Measurements from ENCODE around the gene RASSF1. TPM values are rescaled to one million over a fixed set of nuclear protein-coding genes. Genes with fewer than 3 reads are reported as not detected.

The RASSF1 gene
- total and polyA plus RNA-seq, 2 of the 13 experiments (the other 11 are each of a cell fraction or from before 2014, with no cell fraction given), result 10.2 to 27.5 TPM

- 0 out of 2 replicates have a peak, but pooled peaks have one; percentile 39 for TF ChIP-seq ZNF609 (CRISPR knock-in tag; IDR thresholded peaks at IDR 0.05; ENCODE audit: borderline replicate concordance)
- no peak for TF ChIP-seq ZNF570 (CRISPR knock-in tag; IDR thresholded peaks at IDR 0.05; ENCODE audit: borderline replicate concordance)
- peak; percentile 89 for TF ChIP-seq MXD4 (CRISPR knock-in tag; IDR thresholded peaks at IDR 0.05)
- TF ChIP-seq MXI1 (IDR thresholded peaks at IDR 0.05; ENCODE audit: borderline replicate concordance, low read depth, low read length), result peak; percentile 97
- no peak for TF ChIP-seq ELF4 (CRISPR knock-in tag; IDR thresholded peaks at IDR 0.05; ENCODE audit: borderline replicate concordance)
- peak; percentile 32; the same call in 1 of the 2 replicates for TF ChIP-seq TFDP2 (CRISPR knock-in tag; IDR thresholded peaks at IDR 0.05)
- peak; percentile 42; the same call in 1 of the 2 replicates for TF ChIP-seq SALL2 (CRISPR knock-in tag; IDR thresholded peaks at IDR 0.05)
- TF ChIP-seq SPEN (CRISPR knock-in tag; IDR thresholded peaks at IDR 0.05; ENCODE audit: low read depth), result 0 out of 2 replicates have a peak, but pooled peaks have one; percentile 43
- peak; percentile 12 for TF ChIP-seq SRSF1 (optimal IDR thresholded peaks at IDR 0.05; ENCODE audit: low read depth, low read length)
- TF ChIP-seq ARID4A (CRISPR knock-in tag; IDR thresholded peaks at IDR 0.05; ENCODE audit: borderline replicate concordance), result peak; percentile 77
- 0 out of 2 replicates have a peak, but pooled peaks have one; percentile 27 for TF ChIP-seq GATA4 (IDR thresholded peaks at IDR 0.05; ENCODE audit: borderline replicate concordance, low read depth)
- no peak for TF ChIP-seq ARID2 (CRISPR knock-in tag; IDR thresholded peaks at IDR 0.05; ENCODE audit: borderline replicate concordance)
- peak; percentile 21; the same call in 1 of the 2 replicates for TF ChIP-seq GATAD2A (CRISPR knock-in tag; IDR thresholded peaks at IDR 0.05)
- TF ChIP-seq MTERF4 (CRISPR knock-in tag; IDR thresholded peaks at IDR 0.05), result no peak
- peak; percentile 50; the same call in 1 of the 2 replicates for TF ChIP-seq MNT (IDR thresholded peaks at IDR 0.05)
These were observed 19.7 kb downstream of the RASSF1 start (continued) for GRCh38 chr3:50320853-50321335.
